Measurements from ENCODE around the gene FAM24B. TPM values are rescaled to one million over a fixed set of nuclear protein-coding genes. Genes with fewer than 3 reads are reported as not detected.

FAM24B gene
- polyA plus RNA-seq, 1 of the 3 experiments (the other 2 are of a cell fraction), result 8.8 TPM

GRCh38 chr10:122802282-122802681 lies 77.1 kb downstream of the FAM24B start:
- H3K27me3 ChIP-seq (ENCODE audit: insufficient read depth), result no peaks in the 10 kb centered on the region
- H3K27ac ChIP-seq (ENCODE audit: low read depth in 2 of 2, low read length in 1 of 2), result no peak overlapping the region
- 50% methylated on average over 2 of the region's 7 CpGs for WGBS (ENCODE audit: low lambda C conversion rate)
- ChIA-PET CTCF (no interaction called here), POLR2A (no interaction called here)
- no peak overlapping the region for H3K4me3 ChIP-seq (ENCODE audit: low read depth in 2 of 2, low read length in 1 of 2)
- no peak for TF ChIP-seq SIN3A (IDR thresholded peaks at IDR 0.05; ENCODE audit: borderline replicate concordance, low read depth, low read length)
- no peak for TF ChIP-seq MXI1 (IDR thresholded peaks at IDR 0.05; ENCODE audit: low read depth, low read length)
- TF ChIP-seq TCF12 (IDR thresholded peaks at IDR 0.05), result no peak
- TF ChIP-seq GABPA (IDR thresholded peaks at IDR 0.05; ENCODE audit: low read depth), result no peak
- no peak for TF ChIP-seq PBX3 (IDR thresholded peaks at IDR 0.05)
- no peak for TF ChIP-seq EZH2phosphoT487 (IDR thresholded peaks at IDR 0.05; ENCODE audit: borderline replicate concordance, low read depth)
- no peak for TF ChIP-seq CHD2 (IDR thresholded peaks at IDR 0.05; ENCODE audit: low read length, partially characterized antibody)
- no peak for TF ChIP-seq TEAD4 (IDR thresholded peaks at IDR 0.05; ENCODE audit: borderline replicate concordance, insufficient read depth)
- TF ChIP-seq USF2 (IDR thresholded peaks at IDR 0.05; ENCODE audit: borderline replicate concordance, low read depth, low read length), result no peak
- TF ChIP-seq NFIC (IDR thresholded peaks at IDR 0.05; ENCODE audit: borderline replicate concordance), result no peak
- no peak for TF ChIP-seq JUND (IDR thresholded peaks at IDR 0.05)
- no peak for TF ChIP-seq MAX (IDR thresholded peaks at IDR 0.05; ENCODE audit: low read depth)
- no peak for TF ChIP-seq REST (IDR thresholded peaks at IDR 0.05; ENCODE audit: low read depth, low read length)
- no peak for TF ChIP-seq RCOR1 (IDR thresholded peaks at IDR 0.05; ENCODE audit: low read length)
- TF ChIP-seq GATA2 (CRISPR knock-in tag; IDR thresholded peaks at IDR 0.05), result no peak
- TF ChIP-seq RXRA (IDR thresholded peaks at IDR 0.05; ENCODE audit: borderline replicate concordance, low read depth), result no peak
- no peak for TF ChIP-seq YY1 (IDR thresholded peaks at IDR 0.05; ENCODE audit: low read depth)
- no peak for TF ChIP-seq ZBTB33 (IDR thresholded peaks at IDR 0.05; ENCODE audit: borderline replicate concordance, low read depth)
- TF ChIP-seq ELF1 (IDR thresholded peaks at IDR 0.05), result no peak
- H3K79me2 ChIP-seq (ENCODE audit: insufficient read depth), result no peaks in the 10 kb centered on the region
- no peaks in the 10 kb centered on the region for H3K9me3 ChIP-seq
- H3K4me1 ChIP-seq (ENCODE audit: control insufficient read depth in 1 of 2, insufficient read depth in 2 of 2, low read depth in 1 of 2, low read length in 1 of 2), result no peaks in the 10 kb centered on the region
- no peaks in the 10 kb centered on the region for H4K20me1 ChIP-seq (ENCODE audit: insufficient read depth)
- no peak for DNase-seq
- H3K36me3 ChIP-seq (replicated peaks in 1 of 2; ENCODE audit: control insufficient read depth in 1 of 2, insufficient read depth in 2 of 2, low read length in 1 of 2), result no peaks in the 10 kb centered on the region
- H3K9me2 ChIP-seq, result no peaks in the 10 kb centered on the region
- no peak overlapping the region for H3K4me2 ChIP-seq
- H3F3A ChIP-seq (replicated peaks; ENCODE audit: insufficient read depth), result no peaks in the 10 kb centered on the region
- H3K9ac ChIP-seq, result no peak overlapping the region
- H2AFZ ChIP-seq (ENCODE audit: low read depth), result no peak overlapping the region
